K562 (cell line): ENCODE data around the gene SLC25A20. TPM values are rescaled to one million over a fixed set of nuclear protein-coding genes. Genes with fewer than 3 reads are reported as not detected.
A peak's percentile ranks its signal among the peaks of the same experiment; 100 is the strongest.

Source experiments
- ATF3 ChIP-seq, 2 experiments: fragments of 450-650 bp in 1 of 2; sonication (generic) in 1 of 2; formaldehyde crosslinking in 1 of 2; IDR thresholded peaks in 1 of 2; conservative IDR thresholded peaks in 1 of 2; 2 replicates each; pipeline versions ENCODE4 v1.6.1 to v1.8.1; 2016 to 2023; ENCODE audit warnings: mild to moderate bottlenecking in 2 of 2, moderate library complexity in 2 of 2, inconsistent platforms in 1 of 2, missing genetic modification reagents in 1 of 2
- BHLHE40 ChIP-seq: IDR thresholded peaks from 2 replicates; pipeline ENCODE4 v1.6.1; 2011; ENCODE audit warnings: low read length, improper control_type of control experiment
- ESRRB ChIP-seq: fragments of 250-450 bp; sonication (Bioruptor Pico); IDR thresholded peaks from 2 replicates; pipeline ENCODE4 v1.5.0; 2020; ENCODE audit warnings: mild to moderate bottlenecking, moderate library complexity, borderline replicate concordance
- ETV5 ChIP-seq: sonication (generic); formaldehyde crosslinking; IDR thresholded peaks from 2 replicates; pipeline ENCODE4 v1.4.0; 2020; ENCODE audit warnings: low read depth, mild to moderate bottlenecking, missing genetic modification reagents
- FOSL1 ChIP-seq: fragments of 200-800 bp; sonication (Bioruptor generic); conservative IDR thresholded peaks from 2 replicates; pipeline ENCODE4 v1.6.1; 2016; ENCODE audit warnings: missing genetic modification characterization, missing compliant biosample characterization
- ILK ChIP-seq: fragments of 450-650 bp; IDR thresholded peaks from 2 replicates; pipeline ENCODE4 v1.6.1; 2016; ENCODE audit warnings: missing genetic modification characterization, low read depth, mild to moderate bottlenecking, missing compliant biosample characterization, moderate library complexity, borderline replicate concordance
- JUND ChIP-seq, 2 experiments: IDR thresholded peaks; 2 replicates in 1 of 2; 3 replicates in 1 of 2; pipeline ENCODE4 v1.6.1; 2011; ENCODE audit warnings: borderline replicate concordance in 2 of 2, low read depth in 2 of 2, low read length in 2 of 2, improper control_type of control experiment in 1 of 2, missing biosample characterization in 1 of 2, missing genetic modification characterization in 1 of 2, missing genetic modification reagents in 1 of 2
- KHSRP ChIP-seq: fragments of 450-650 bp; IDR thresholded peaks from 2 replicates; pipeline ENCODE4 v1.6.1; 2017
- NR2C1 ChIP-seq, 2 experiments: fragments of 450-650 bp; IDR thresholded peaks; 2 replicates each; pipeline ENCODE4 v1.6.1; 2017; ENCODE audit warnings: mild to moderate bottlenecking in 2 of 2, antibody characterized with exemption in 1 of 2, inconsistent platforms in 1 of 2, missing compliant biosample characterization in 1 of 2, missing genetic modification characterization in 1 of 2
- NR2F6 ChIP-seq: fragments of 450-650 bp; formaldehyde crosslinking; IDR thresholded peaks from 2 replicates; pipeline ENCODE4 v1.4.0; 2020; ENCODE audit warnings: mild to moderate bottlenecking
- PML ChIP-seq: IDR thresholded peaks from 2 replicates; pipeline ENCODE4 v1.6.1; 2012; ENCODE audit warnings: low read length, inconsistent platforms
- RB1 ChIP-seq: fragments of 450-650 bp; IDR thresholded peaks from 2 replicates; pipeline ENCODE4 v1.6.1; 2017; ENCODE audit warnings: low read depth, mild to moderate bottlenecking
- SIX5 ChIP-seq, 2 experiments: IDR thresholded peaks; 2 replicates each; pipeline ENCODE4 v1.6.1; 2011; ENCODE audit warnings: low read length in 2 of 2, borderline replicate concordance in 1 of 2, low read depth in 1 of 2, mild to moderate bottlenecking in 1 of 2, moderate library complexity in 1 of 2; ENCODE audit not compliant: insufficient read depth in 1 of 2
- SMARCE1 ChIP-seq: fragments of 450-650 bp; IDR thresholded peaks from 2 replicates; pipeline ENCODE4 v1.7.1; 2016; ENCODE audit warnings: mild to moderate bottlenecking
- ZNF263 ChIP-seq: sonication (generic); formaldehyde crosslinking; IDR thresholded peaks from 2 replicates; pipeline ENCODE4 v1.8.0; 2022; ENCODE audit warnings: mild to moderate bottlenecking, missing genetic modification reagents, borderline replicate concordance
- ZNF764 ChIP-seq: fragments of 250-450 bp; sonication (Bioruptor Pico); IDR thresholded peaks from 2 replicates; pipeline ENCODE4 v1.4.0; 2020; ENCODE audit warnings: low read depth, mild to moderate bottlenecking, moderate library complexity
- polyA plus RNA-seq, 8 experiments: library from polyadenylated mRNA; depleted of rRNA in 4 of 8; stranded (reverse) in 5 of 8; unstranded in 3 of 8; fragments of >200 nt; fragmentation: Nextera tagmentation in 2 of 8; fragmentation: Illumina TruSeq in 1 of 8; extraction: Ambion mirVana in 2 of 8; extraction: Trizol in 1 of 8; gene quantifications; 2 replicates each; pipeline versions ENCODE4 v1.2.1 to v1.2.3, GENCODE V29; 2011 to 2014; ENCODE audit warnings: inconsistent platforms in 1 of 8, missing spikeins in 1 of 8
- total RNA-seq, 7 experiments: library from RNA; depleted of rRNA in 6 of 7; stranded (reverse); fragments of >200 nt in 6 of 7; fragmentation: Illumina TruSeq in 2 of 7; extraction: Trizol in 2 of 7; gene quantifications; 2 replicates each; pipeline versions ENCODE4 v1.2.1 to v1.2.3, GENCODE V29; 2011 to 2021; ENCODE audit warnings: low replicate concordance in 1 of 7
- TF ChIP-seq, protein P1 (sequence below): fragments of 450-650 bp; IDR thresholded peaks from 2 replicates; pipeline ENCODE4 v1.6.1; 2018; ENCODE audit not compliant: partially characterized antibody
- TF ChIP-seq, protein P2 (sequence below): fragments of 250-450 bp; sonication (Bioruptor Pico); IDR thresholded peaks from 2 replicates; pipeline ENCODE4 v1.8.0; 2021; ENCODE audit warnings: moderate library complexity, mild to moderate bottlenecking, inconsistent platforms
- TF ChIP-seq, protein P3 (sequence below): fragments of 250-450 bp; sonication (Bioruptor Pico); IDR thresholded peaks from 2 replicates; pipeline ENCODE4 v1.8.0; 2022; ENCODE audit warnings: inconsistent platforms

Gene SLC25A20
- total and polyA plus RNA-seq, 9 of the 15 experiments (the other 6 are each of a cell fraction or from before 2014, with no cell fraction given): 14.3 to 48.1 (median 21.6) TPM

DNA sequence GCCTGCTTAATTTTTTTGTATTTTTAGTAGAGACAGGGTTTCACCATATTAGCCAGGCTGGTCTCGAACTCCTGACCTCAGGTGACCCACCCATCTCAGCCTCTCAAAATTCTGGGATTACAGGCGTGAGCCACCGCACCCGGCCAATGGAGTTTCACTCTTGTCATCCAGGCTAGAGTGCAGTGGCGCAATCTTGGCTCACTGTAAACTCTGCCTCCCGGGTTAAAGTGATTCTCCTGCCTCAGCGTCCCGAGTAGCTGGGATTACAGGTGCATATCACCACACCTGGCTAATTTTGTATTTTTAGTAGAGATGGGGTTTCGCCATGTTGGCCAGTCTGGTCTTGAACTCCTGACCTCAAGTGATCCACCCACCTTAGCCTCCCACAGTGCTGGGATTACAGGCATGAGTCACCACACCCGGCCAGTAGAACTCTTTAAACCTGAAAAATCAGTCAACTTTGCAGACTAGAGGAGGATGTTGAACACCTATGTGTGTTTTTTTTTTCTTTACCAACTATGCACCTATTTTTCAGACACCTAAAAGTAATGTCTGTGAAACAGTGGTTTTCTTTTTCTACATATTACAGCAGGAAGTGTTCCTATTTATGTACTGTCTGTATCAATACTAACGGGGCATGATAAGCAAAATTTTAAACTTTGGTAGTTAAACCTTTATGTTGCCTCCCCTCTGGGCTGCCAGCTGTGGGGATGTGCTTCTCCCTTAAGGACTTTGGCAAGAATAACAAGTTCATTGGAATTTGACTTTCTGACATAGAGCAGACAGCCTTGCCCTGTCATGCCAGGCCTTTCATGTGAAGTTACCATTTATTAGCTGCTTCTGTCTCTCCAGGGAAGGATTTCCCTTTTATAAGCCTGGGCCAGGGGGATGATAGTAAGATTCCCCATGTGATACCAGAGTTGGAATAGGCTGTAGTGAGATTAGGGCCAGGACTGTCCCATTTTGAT lies 28.0 kb upstream of the SLC25A20 start (continued):
- TF ChIP-seq, protein P1, sequence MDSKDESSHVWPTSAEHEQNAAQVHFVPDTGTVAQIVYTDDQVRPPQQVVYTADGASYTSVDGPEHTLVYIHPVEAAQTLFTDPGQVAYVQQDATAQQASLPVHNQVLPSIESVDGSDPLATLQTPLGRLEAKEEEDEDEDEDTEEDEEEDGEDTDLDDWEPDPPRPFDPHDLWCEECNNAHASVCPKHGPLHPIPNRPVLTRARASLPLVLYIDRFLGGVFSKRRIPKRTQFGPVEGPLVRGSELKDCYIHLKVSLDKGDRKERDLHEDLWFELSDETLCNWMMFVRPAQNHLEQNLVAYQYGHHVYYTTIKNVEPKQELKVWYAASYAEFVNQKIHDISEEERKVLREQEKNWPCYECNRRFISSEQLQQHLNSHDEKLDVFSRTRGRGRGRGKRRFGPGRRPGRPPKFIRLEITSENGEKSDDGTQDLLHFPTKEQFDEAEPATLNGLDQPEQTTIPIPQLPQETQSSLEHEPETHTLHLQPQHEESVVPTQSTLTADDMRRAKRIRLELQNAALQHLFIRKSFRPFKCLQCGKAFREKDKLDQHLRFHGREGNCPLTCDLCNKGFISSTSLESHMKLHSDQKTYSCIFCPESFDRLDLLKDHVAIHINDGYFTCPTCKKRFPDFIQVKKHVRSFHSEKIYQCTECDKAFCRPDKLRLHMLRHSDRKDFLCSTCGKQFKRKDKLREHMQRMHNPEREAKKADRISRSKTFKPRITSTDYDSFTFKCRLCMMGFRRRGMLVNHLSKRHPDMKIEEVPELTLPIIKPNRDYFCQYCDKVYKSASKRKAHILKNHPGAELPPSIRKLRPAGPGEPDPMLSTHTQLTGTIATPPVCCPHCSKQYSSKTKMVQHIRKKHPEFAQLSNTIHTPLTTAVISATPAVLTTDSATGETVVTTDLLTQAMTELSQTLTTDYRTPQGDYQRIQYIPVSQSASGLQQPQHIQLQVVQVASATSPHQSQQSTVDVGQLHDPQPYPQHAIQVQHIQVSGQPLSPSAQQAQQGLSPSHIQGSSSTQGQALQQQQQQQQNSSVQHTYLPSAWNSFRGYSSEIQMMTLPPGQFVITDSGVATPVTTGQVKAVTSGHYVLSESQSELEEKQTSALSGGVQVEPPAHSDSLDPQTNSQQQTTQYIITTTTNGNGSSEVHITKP: no peak
- TF ChIP-seq ESRRB (CRISPR knock-in tag): no peak
- TF ChIP-seq ILK: no peak
- no peak for TF ChIP-seq SIX5 (IDR thresholded peaks at IDR 0.05; ENCODE audit: borderline replicate concordance in 1 of 2, insufficient read depth in 1 of 2, low read depth in 1 of 2, low read length in 2 of 2)
- no peak for TF ChIP-seq ETV5
- TF ChIP-seq JUND (IDR thresholded peaks at IDR 0.05; ENCODE audit: borderline replicate concordance, low read depth, low read length): peak; percentile 20; the same call in 1 of the 2 replicates
- peak; percentile 40; the same call in 1 of the 3 replicates for TF ChIP-seq JUND (tag; IDR thresholded peaks at IDR 0.05; ENCODE audit: borderline replicate concordance, low read depth, low read length)
- TF ChIP-seq ZNF764: no peak
- no peak for TF ChIP-seq NR2F6 (CRISPR knock-in tag)
- 0 out of 2 replicates have a peak, but pooled peaks have one; percentile 20 for TF ChIP-seq NR2C1 (IDR thresholded peaks at IDR 0.05)
- TF ChIP-seq NR2C1 (tag; IDR thresholded peaks at IDR 0.05): peak; percentile 36; the same call in 1 of the 2 replicates
- TF ChIP-seq, protein P2, sequence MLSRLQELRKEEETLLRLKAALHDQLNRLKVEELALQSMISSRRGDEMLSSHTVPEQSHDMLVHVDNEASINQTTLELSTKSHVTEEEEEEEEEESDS (CRISPR knock-in tag): no peak
- TF ChIP-seq SMARCE1: 0 out of 2 replicates have a peak, but pooled peaks have one; percentile 36
- no peak for TF ChIP-seq ZNF263 (CRISPR knock-in tag)
- TF ChIP-seq, protein P3, sequence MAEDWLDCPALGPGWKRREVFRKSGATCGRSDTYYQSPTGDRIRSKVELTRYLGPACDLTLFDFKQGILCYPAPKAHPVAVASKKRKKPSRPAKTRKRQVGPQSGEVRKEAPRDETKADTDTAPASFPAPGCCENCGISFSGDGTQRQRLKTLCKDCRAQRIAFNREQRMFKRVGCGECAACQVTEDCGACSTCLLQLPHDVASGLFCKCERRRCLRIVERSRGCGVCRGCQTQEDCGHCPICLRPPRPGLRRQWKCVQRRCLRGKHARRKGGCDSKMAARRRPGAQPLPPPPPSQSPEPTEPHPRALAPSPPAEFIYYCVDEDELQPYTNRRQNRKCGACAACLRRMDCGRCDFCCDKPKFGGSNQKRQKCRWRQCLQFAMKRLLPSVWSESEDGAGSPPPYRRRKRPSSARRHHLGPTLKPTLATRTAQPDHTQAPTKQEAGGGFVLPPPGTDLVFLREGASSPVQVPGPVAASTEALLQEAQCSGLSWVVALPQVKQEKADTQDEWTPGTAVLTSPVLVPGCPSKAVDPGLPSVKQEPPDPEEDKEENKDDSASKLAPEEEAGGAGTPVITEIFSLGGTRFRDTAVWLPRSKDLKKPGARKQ (CRISPR knock-in tag): no peak
- TF ChIP-seq ATF3 (IDR thresholded peaks at IDR 0.05): peak; percentile 78
- TF ChIP-seq ATF3 (CRISPR knock-in tag; conservative IDR thresholded peaks at IDR 0.05): no peak
- TF ChIP-seq FOSL1 (tag): peak; percentile 49; the same call in 1 of the 2 replicates
- no peak for TF ChIP-seq RB1
- TF ChIP-seq BHLHE40: no peak
- TF ChIP-seq KHSRP: no peak
- TF ChIP-seq PML: no peak
